Transverse colon (tissue), 4 donors: ENCODE measurements around the gene PAX9. TPM values are rescaled to one million over a fixed set of nuclear protein-coding genes. Genes with fewer than 3 reads are reported as not detected.

Experiments
- DNase-seq: peaks from one replicate; pipeline ENCODE4 v3.0.0-alpha.2; 2019
- H3K27ac ChIP-seq, 4 donors: fragments of 200-600 bp; sonication (generic); 2 replicates each; pipeline ENCODE4 v1.5.1; 2016 to 2018; ENCODE audit warnings: inconsistent platforms in 4 of 4
- H3K27me3 ChIP-seq: fragments of 200-600 bp; sonication (generic); 2 replicates; pipeline ENCODE4 v1.5.1; 2017; ENCODE audit warnings: inconsistent platforms
- H3K36me3 ChIP-seq, 4 donors: fragments of 200-600 bp; sonication (generic); 2 replicates each; pipeline ENCODE4 v1.5.1; 2017 to 2019; ENCODE audit warnings: inconsistent platforms in 4 of 4
- H3K4me1 ChIP-seq, 4 donors: fragments of 200-600 bp; sonication (generic); 2 replicates each; pipeline ENCODE4 v1.5.1; 2017 to 2020; ENCODE audit warnings: inconsistent platforms in 4 of 4
- H3K4me3 ChIP-seq, 4 donors: fragments of 200-600 bp; sonication (generic); 1 replicate in 1 of 4; 2 replicates in 3 of 4; pipeline versions ENCODE4 v1.5.1 to v1.6.1; 2017 to 2019; ENCODE audit warnings: inconsistent platforms in 4 of 4
- H3K9me3 ChIP-seq, 2 donors: fragments of 200-600 bp; sonication (generic); 2 replicates each; pipeline ENCODE4 v1.5.1; 2017 to 2019; ENCODE audit warnings: inconsistent platforms in 2 of 2
- EP300 ChIP-seq: sonication (generic); formaldehyde crosslinking; IDR thresholded peaks from one replicate; pipeline ENCODE4 v1.6.1; 2017; ENCODE audit warnings: antibody characterized with exemption, low read depth
- POLR2A ChIP-seq: fragments of 450-650 bp; IDR thresholded peaks from one replicate; pipeline ENCODE4 v1.6.1; 2016; ENCODE audit warnings: antibody characterized with exemption, mild to moderate bottlenecking, moderate library complexity
- POLR2AphosphoS5 ChIP-seq, 3 donors: sonication (generic); formaldehyde crosslinking; IDR thresholded peaks; one replicate each; pipeline ENCODE4 v1.6.1; 2016; ENCODE audit warnings: antibody characterized with exemption in 3 of 3
- WGBS, 2 donors: methylation state at CpG; one replicate each; pipeline ENCODE4 v1.1.5; 2018; ENCODE audit warnings: low coverage in 1 of 2; 5-methylcytosine and 5-hydroxymethylcytosine counted together
- in situ Hi-C, 4 donors: fragments of 200-750 bp; cut with MboI; loops; one replicate each; pipeline versions ENCODE4 v1.15.0 to v1.15.1; 2017; ENCODE audit warnings: low sequenced_read_pairs in 3 of 4, low pct_ligation_motif_present in 1 of 4, low pct_unique_long_range_greater_than_20kb in 1 of 4
- intact Hi-C: fragments of 100-400 bp; cut with DNase I; formaldehyde crosslinking; loops from one replicate; pipeline ENCODE4 v1.15.1; 2023; ENCODE audit warnings: low total_unique reads
- total RNA-seq, 4 donors: library from RNA; depleted of rRNA; stranded (reverse); fragments of >200 nt; gene quantifications; one replicate each; pipeline ENCODE4 v1.1.0, GENCODE V29; 2016
- TF ChIP-seq, protein P1 (sequence below), 5 experiments: fragments of 200-600 bp in 3 of 5; fragments of 450-650 bp in 2 of 5; sonication (generic) in 3 of 5; IDR thresholded peaks; 1 replicate in 2 of 5; 2 replicates in 3 of 5; pipeline ENCODE4 v1.5.1; 2016 to 2017; ENCODE audit warnings: antibody characterized with exemption in 5 of 5, inconsistent platforms in 3 of 5, mild to moderate bottlenecking in 2 of 5, moderate library complexity in 1 of 5

Gene PAX9
- total RNA-seq, 4 donors from 2014 or later = 0.79 TPM; not detected in 3

DNA sequence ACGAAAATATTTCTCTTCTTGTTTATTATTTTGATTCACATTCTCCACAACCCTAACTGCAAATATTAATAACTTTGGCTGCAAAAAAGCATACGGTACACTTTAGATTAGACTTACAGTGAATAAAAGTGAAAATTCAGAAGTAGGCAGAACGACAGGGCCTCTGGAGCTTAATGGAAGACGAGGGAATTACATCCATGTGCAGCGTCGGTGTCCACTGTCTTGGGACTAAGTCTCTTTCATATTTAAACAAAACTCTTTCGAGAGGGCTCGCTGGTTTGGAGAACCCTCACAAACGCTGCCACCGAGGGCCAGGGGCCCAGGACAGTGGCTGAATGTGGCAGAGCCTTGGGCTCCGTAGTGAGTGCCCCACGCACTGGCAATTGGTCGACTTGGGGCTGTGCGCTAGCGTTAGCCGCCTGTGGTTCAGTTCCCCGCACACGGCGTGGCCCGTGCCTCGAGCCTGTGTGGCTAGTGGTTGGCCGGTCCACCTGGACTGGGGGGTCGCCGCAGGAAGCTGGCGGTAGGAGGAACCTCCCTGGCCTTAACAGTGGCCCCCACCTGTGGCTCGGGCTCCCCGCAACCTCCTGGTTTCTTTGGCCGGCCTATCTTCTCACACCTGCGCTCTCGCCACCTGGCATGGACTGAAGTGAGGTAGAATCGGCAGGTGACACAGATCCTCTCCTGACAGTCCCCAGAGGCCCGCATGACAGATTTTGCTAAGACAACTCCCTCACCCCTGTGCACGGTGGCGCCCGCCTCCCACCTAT, 739 bp upstream of the PAX9 start:
- H3K27me3 ChIP-seq = peaks cover 100% of the 10 kb centered on the region
- intact Hi-C loops = no loop called here
- in situ Hi-C loops = loop anchor here in 2 of 4 donors (25.0 kb wide), 2 partner anchors 276 to 501 kb away; partner anchors contain the start of gene SLC25A21 (in 1 of the 2)
- H3K4me3 ChIP-seq = peak overlapping the region in 3 of 4 donors; percentile 29 to 54 (median 31)
- no peak for DNase-seq
- 11 to 19% methylated on average over 7 to 35 of the region's 35 CpGs for WGBS, 2 donors
- no peak overlapping the region for H3K27ac ChIP-seq
- H3K36me3 ChIP-seq = no peaks in the 10 kb centered on the region
- H3K9me3 ChIP-seq = no peaks in the 10 kb centered on the region
- TF ChIP-seq EP300 (no peak), POLR2AphosphoS5 (IDR thresholded peaks at IDR 0.05) (no peak), POLR2A (no peak)
- TF ChIP-seq, protein P1, sequence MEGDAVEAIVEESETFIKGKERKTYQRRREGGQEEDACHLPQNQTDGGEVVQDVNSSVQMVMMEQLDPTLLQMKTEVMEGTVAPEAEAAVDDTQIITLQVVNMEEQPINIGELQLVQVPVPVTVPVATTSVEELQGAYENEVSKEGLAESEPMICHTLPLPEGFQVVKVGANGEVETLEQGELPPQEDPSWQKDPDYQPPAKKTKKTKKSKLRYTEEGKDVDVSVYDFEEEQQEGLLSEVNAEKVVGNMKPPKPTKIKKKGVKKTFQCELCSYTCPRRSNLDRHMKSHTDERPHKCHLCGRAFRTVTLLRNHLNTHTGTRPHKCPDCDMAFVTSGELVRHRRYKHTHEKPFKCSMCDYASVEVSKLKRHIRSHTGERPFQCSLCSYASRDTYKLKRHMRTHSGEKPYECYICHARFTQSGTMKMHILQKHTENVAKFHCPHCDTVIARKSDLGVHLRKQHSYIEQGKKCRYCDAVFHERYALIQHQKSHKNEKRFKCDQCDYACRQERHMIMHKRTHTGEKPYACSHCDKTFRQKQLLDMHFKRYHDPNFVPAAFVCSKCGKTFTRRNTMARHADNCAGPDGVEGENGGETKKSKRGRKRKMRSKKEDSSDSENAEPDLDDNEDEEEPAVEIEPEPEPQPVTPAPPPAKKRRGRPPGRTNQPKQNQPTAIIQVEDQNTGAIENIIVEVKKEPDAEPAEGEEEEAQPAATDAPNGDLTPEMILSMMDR (IDR thresholded peaks at IDR 0.05) = no peak
- peaks cover 28 to 68% (median 55%) of the 10 kb centered on the region in 4 donors for H3K4me1 ChIP-seq

DNA sequence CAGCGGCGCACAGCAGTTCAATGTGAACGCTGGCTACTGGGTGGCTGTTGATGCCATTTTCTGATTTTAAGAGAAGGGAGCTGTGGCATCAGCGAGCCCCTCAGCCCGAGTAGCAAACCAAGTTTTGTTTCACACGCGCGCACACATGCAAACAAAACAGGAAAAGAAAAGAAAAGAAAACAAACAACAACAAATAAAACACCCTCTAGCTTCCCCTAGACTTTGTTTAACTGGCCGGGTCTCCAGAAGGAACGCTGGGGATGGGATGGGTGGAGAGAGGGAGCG, 540 bp downstream of the PAX9 start:
- Histone ChIP-seq H3K4me1 (peaks cover 21 to 62% (median 46%) of the 10 kb centered on the region in 4 donors), H3K4me3 (peak overlapping the region in 3 of 4 donors; percentile 29 to 54 (median 31))
- WGBS, 2 donors = 11% methylated on average over 11 of the region's 11 CpGs; no CpG with 5 or more reads in 1 of the 2 donors

DNA sequence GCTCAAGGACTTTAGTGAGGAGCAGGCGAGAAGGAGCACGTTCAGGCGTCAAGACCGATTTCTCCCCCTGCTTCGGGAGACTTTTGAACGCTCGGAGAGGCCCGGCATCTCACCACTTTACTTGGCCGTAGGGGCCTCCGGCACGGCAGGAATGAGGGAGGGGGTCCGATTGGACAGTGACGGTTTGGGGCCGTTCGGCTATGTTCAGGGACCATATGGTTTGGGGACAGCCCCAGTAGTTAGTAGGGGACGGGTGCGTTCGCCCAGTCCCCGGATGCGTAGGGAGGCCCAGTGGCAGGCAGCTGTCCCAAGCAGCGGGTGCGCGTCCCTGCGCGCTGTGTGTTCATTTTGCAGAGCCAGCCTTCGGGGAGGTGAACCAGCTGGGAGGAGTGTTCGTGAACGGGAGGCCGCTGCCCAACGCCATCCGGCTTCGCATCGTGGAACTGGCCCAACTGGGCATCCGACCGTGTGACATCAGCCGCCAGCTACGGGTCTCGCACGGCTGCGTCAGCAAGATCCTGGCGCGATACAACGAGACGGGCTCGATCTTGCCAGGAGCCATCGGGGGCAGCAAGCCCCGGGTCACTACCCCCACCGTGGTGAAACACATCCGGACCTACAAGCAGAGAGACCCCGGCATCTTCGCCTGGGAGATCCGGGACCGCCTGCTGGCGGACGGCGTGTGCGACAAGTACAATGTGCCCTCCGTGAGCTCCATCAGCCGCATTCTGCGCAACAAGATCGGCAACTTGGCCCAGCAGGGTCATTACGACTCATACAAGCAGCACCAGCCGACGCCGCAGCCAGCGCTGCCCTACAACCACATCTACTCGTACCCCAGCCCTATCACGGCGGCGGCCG, 1.1 kb downstream of the PAX9 start:
- intact Hi-C loops (no loop called here), in situ Hi-C loops (loop anchor here in 2 of 4 donors (25.0 kb wide), 2 partner anchors 275 to 500 kb away; partner anchors contain the start of gene SLC25A21 (in 1 of the 2))
- 8% methylated on average over 68 of the region's 71 CpGs; no CpG with 5 or more reads in 1 of the 2 donors for WGBS, 2 donors
- Histone ChIP-seq H3K36me3 (no peaks in the 10 kb centered on the region), H3K4me3 (peak overlapping the region in 3 of 4 donors; percentile 29 to 54 (median 31)), H3K27me3 (peaks cover 100% of the 10 kb centered on the region), H3K4me1 (peaks cover 21 to 56% (median 40%) of the 10 kb centered on the region in 4 donors), H3K27ac (no peak overlapping the region), H3K9me3 (no peaks in the 10 kb centered on the region)
- DNase-seq = no peak
- TF ChIP-seq EP300 (no peak), POLR2AphosphoS5 (IDR thresholded peaks at IDR 0.05) (no peak), POLR2A (no peak)
- TF ChIP-seq, protein P1 (IDR thresholded peaks at IDR 0.05) = no peak

More for the DNA sequence above, 540 bp downstream of the PAX9 start:
- H3K27me3 ChIP-seq = peaks cover 100% of the 10 kb centered on the region
- no peak overlapping the region for H3K27ac ChIP-seq
- in situ Hi-C loops (loop anchor here in 2 of 4 donors (25.0 kb wide), 2 partner anchors 275 to 500 kb away; partner anchors contain the start of gene SLC25A21 (in 1 of the 2)), intact Hi-C loops (no loop called here)
- H3K9me3 ChIP-seq = no peaks in the 10 kb centered on the region
- DNase-seq = no peak
- TF ChIP-seq POLR2A = no peak
- no peak for TF ChIP-seq EP300
- no peak for TF ChIP-seq POLR2AphosphoS5 (IDR thresholded peaks at IDR 0.05)
- H3K36me3 ChIP-seq = no peaks in the 10 kb centered on the region

DNA sequence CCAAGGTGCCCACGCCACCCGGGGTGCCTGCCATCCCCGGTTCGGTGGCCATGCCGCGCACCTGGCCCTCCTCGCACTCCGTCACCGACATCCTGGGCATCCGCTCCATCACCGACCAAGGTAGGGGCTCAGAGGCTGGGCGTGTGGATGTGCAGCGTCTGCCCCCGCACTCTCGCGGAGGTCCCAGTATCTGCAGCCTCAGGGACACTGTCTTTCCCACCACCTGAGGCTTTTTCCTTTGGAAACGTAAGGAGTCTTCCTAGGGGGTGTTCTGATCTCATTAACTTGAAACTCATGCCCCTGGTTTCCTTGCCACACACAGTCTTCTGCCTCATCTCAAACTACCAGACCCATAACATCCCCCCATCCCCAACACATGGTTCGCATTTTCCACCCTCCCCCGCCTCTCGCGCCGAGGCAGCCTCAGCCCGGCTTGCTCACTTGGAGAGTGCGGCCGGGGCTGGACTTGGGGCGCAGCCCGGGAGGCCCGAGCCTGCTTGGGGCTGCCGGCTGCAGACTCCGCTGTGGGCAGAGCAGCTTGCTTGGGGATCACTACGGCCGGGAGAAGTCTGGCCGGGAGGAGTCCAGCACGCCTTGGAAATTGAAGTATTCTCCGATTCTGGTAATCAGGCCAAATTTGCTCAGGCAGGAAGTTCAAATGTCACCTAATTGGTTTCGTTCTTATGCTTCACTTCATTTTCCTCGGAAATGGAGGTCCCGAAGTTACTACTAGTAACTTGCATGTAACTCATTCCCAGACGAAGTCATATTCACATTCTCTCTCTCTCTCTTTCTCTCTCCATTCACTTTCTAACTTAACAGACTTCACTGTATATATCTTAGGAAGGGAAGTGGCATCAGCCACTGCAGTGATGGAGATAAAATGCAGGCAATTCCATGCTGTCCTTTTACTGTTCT, 2.0 kb downstream of the PAX9 start:
- Histone ChIP-seq H3K4me3 (peak overlapping the region in 2 of 4 donors; percentile 31 to 54), H3K9me3 (no peaks in the 10 kb centered on the region), H3K27ac (no peak overlapping the region), H3K4me1 (peaks cover 21 to 50% (median 36%) of the 10 kb centered on the region in 4 donors), H3K36me3 (no peaks in the 10 kb centered on the region), H3K27me3 (peaks cover 100% of the 10 kb centered on the region)
- intact Hi-C loops (no loop called here), in situ Hi-C loops (loop anchor here in 2 of 4 donors (25.0 kb wide), 2 partner anchors 274 to 499 kb away; partner anchors contain the start of gene SLC25A21 (in 1 of the 2))
- WGBS, 2 donors = 3 to 5% methylated on average over 15 to 39 of the region's 39 CpGs
- TF ChIP-seq POLR2A = no peak
- TF ChIP-seq, protein P1 (IDR thresholded peaks at IDR 0.05) = no peak
- no peak for TF ChIP-seq POLR2AphosphoS5 (IDR thresholded peaks at IDR 0.05)
- TF ChIP-seq EP300 = no peak
- no peak for DNase-seq
